Activated gamma-delta T cell (primary cell): Measurements from ENCODE around the gene MARS2.
"Not testable (repeated sequence)": the region's sequence is repeated elsewhere in the genome, so short reads cannot be mapped to it uniquely, and the experiment has no call there.

ENCODE experiments used
- DNase-seq: peaks from one replicate; lab custom pipeline; 2025; lab: John Stamatoyannopoulos, UW

The MARS2 gene

GRCh38 chr2:197706839-197707207 is 1.7 kb downstream of the MARS2 start:
- DNase-seq = no peak

GRCh38 chr2:197707316-197708213 is 2.4 kb downstream of the MARS2 start:
- DNase-seq = no peak

- no peak for DNase-seq
These were observed 3.2 kb downstream of the MARS2 start for GRCh38 chr2:197708331-197708730.

DNA sequence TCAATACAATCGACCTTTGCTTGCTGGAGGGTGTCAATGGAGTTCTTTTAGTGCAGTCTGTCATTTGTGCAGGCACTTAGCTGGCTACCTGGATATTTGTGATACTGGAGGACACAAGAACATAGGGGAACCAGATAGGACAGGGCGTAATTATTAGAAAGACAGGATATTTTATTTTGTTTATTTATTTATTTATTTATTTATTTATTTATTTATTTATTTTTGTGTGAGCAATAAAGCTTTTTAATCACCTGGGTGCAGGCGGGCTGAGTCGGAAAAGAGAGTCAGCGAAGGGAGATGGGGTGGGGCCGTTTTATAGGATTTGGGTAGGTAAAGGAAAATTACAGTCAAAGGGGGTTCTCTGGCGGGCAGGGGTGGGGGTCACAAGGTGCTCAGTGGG is 4.0 kb downstream of the MARS2 start:
- DNase-seq = not testable (repeated sequence)

GRCh38 chr2:197710424-197711042 is 5.4 kb downstream of the MARS2 start:
- DNase-seq = no peak

DNA sequence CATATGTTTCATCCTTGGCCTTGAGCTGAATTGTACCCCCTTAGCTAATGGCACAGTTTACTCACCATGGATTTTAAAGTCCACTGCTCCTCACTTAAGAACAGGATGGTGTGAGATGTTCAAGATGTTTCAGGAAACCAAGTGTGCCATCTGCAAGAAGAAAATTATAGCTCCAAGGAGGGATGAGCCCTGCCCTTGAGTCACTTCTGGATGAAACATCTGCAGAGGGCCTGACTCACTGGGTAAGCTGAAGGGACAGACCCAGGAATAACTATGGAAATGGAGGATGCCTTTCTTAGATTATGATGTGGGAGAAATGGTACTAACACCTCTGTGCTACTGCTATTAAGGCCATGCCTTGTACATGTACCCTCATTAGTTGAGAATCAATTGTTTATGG is 6.4 kb downstream of the MARS2 start:
- DNase-seq = no peak

GRCh38 chr2:197713271-197713670 is 8.1 kb downstream of the MARS2 start:
- no peak for DNase-seq

- no peak for DNase-seq
These were observed 12.7 kb downstream of the MARS2 start for GRCh38 chr2:197717863-197718262.

DNA sequence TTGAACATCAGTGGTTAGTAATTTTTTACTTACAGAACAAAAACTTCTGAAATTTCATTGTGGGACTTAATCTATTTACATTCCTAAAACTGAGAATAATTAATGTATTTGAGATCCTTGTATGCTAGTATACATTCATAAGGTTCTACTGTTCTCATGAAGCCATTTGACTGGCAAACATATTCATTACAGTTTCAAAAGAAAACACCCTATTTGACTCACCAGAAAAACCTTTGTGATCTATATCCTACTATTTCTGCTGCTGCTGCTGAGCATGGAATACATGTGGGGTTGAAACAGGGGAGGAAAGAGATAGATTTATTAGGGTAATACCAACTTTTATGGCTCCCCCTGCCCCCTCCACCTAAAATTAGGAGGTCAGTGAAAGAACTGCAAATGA is 21.8 kb downstream of the MARS2 start:
- DNase-seq = no peak

GRCh38 chr2:197728555-197729544 is 23.7 kb downstream of the MARS2 start:
- DNase-seq = not testable (repeated sequence)

DNA sequence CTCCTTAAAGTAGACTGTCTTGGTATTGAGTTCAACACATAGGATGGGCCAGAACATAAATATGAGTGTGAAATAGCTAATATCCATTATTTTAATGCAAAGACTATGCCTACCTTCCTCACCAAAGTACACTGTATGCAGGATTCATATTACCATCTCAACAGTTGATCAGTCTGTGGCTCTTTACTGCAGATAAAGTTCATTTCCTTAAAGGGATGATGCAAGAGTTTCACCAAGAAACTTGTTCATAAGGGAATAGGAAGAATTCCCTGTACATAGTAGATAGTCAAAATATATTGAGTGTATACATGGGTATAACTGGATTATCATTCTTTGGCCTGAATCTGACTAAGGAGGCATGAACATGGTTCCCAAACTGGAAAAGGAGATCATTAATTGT is 35.0 kb downstream of the MARS2 start:
- no peak for DNase-seq
